GM18520 (cell line): ENCODE measurements around the gene APOE.
"Not testable (repeated sequence)": the region's sequence is repeated elsewhere in the genome, so short reads cannot be mapped to it uniquely, and the experiment has no call there.

Experiments
- ATAC-seq: cut with Tn5 transposase; IDR thresholded peaks from one replicate; pipeline ENCODE4 v1.9.1; 2021; ENCODE audit not compliant: unreplicated experiment

Gene APOE

GRCh38 chr19:44905437-44906160 lies at the start of gene APOE:
Gene APOE (plus strand): TSS chr19:44905796. CDS start chr19:44906625, 829 bp downstream.
- ATAC-seq, result no peak

- no peak for ATAC-seq
These were observed 49.0 kb upstream of the APOE start for GRCh38 chr19:44856421-44857083.

GRCh38 chr19:44857837-44858236 lies 47.8 kb upstream of the APOE start:
- ATAC-seq, result no peak

GRCh38 chr19:44861576-44861975 lies 44.0 kb upstream of the APOE start:
- ATAC-seq, result not testable (repeated sequence)

GRCh38 chr19:44863990-44864389 lies 41.6 kb upstream of the APOE start:
- no peak for ATAC-seq

- no peak for ATAC-seq
These were observed 40.3 kb upstream of the APOE start for GRCh38 chr19:44865196-44865767.

GRCh38 chr19:44866664-44867063 lies 38.9 kb upstream of the APOE start:
- no peak for ATAC-seq

GRCh38 chr19:44867578-44867977 lies 38.0 kb upstream of the APOE start:
- no peak for ATAC-seq

- ATAC-seq, result no peak
These were observed 35.7 kb upstream of the APOE start for GRCh38 chr19:44869733-44870470.

- ATAC-seq, result no peak
These were observed 33.8 kb upstream of the APOE start for GRCh38 chr19:44871809-44872208.

- ATAC-seq, result no peak
These were observed 32.9 kb upstream of the APOE start for GRCh38 chr19:44872661-44873060.

GRCh38 chr19:44874317-44874716 lies 31.3 kb upstream of the APOE start:
- ATAC-seq, result no peak

- ATAC-seq, result no peak
These were observed 29.7 kb upstream of the APOE start for GRCh38 chr19:44875666-44876451.

- ATAC-seq, result no peak
These were observed 28.6 kb upstream of the APOE start for GRCh38 chr19:44876930-44877535.

- ATAC-seq, result no peak
These were observed 27.3 kb upstream of the APOE start for GRCh38 chr19:44878120-44878865.

GRCh38 chr19:44879309-44880065 lies 26.1 kb upstream of the APOE start:
- no peak for ATAC-seq

- no peak for ATAC-seq
These were observed 23.5 kb upstream of the APOE start for GRCh38 chr19:44882063-44882462.

GRCh38 chr19:44882619-44883397 lies 22.8 kb upstream of the APOE start:
- ATAC-seq, result not testable (repeated sequence)
